GM19023 (cell line): ENCODE data around the gene GMDS.

Source experiments
- ATAC-seq: cut with Tn5 transposase; IDR thresholded peaks from one replicate; pipeline ENCODE4 v1.9.1; 2021; ENCODE audit warnings: mild to moderate bottlenecking, moderate library complexity; ENCODE audit not compliant: unreplicated experiment

Gene GMDS

DNA sequence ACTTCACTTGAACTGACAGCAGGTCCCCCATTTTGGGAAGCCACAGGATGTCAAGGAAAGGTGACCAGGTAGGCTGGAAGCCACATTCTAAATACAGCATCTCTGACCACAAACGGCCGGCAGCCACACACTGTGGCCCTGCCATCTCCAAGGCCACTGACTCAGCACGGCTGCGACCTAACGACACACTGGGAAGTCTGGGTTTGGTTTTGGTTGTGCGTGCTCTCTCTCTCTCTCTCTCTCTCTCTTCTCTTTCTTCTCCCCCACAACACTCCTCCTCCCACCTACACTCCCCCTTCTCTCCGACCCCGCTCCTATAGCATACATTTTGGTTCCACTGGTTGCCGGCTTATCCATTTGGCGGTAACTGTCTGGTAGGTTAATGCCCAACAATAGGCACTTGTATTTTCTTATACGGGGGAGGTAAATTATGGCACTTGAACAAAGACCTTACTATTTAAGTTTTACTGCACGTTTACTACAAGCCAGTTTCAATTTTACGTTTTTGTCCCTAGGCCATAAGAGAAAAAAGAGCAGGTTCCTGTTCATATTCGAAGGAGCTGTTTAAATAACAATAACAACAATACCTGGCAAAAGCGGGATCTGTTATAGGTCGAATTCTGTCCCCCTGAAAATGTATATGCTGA is 103.6 kb downstream of the GMDS start:
- ATAC-seq, result no peak

- no peak for ATAC-seq
These were observed 104.8 kb downstream of the GMDS start for GRCh38 chr6:2140438-2141128.

- no peak for ATAC-seq
These were observed 110.0 kb downstream of the GMDS start for GRCh38 chr6:2135401-2135800.

DNA sequence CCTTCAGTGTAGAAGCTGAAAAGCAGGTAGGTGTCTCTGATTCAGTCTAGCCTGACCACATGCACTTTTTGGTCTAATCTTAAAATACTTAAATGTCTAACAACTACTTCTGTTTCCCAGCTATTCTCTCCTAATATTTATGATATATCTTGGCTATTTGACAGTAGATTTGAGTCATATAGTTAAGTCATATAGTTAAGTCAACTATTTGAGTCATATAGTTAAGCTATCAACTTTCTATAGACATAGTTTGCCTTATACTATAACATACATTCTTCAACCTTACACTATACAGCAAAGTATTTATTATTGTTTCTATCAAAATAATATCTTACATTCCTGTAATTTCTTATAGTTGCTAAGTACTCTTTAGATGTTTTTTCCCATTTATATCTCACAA is 110.9 kb downstream of the GMDS start:
- no peak for ATAC-seq

- no peak for ATAC-seq
These were observed 111.6 kb downstream of the GMDS start for GRCh38 chr6:2133716-2134310.

DNA sequence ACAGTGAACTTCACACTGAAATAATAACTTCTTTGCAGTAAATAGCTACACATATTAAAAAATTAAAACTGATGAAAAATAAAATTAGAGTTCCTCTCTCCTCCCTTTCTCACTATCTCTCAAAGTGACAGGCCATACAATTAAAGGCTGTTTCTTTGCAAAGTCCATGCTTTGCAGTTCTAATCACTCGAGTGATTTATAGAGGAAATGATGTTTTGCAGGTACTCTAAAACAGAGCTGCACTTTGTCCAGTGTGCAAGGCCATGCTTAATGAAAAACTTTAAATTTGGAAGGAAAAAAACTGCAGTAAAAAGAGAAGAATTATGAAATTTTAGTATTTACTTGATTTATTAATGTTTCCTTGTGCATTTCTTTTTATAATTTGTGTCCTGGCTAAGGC is 112.5 kb downstream of the GMDS start:
- no peak for ATAC-seq

GRCh38 chr6:2132416-2132815 is 113.0 kb downstream of the GMDS start:
- no peak for ATAC-seq

- peak; percentile 45 for ATAC-seq
These were observed 116.2 kb downstream of the GMDS start for GRCh38 chr6:2129182-2129621.

- ATAC-seq, result peak; percentile 67
These were observed 117.9 kb downstream of the GMDS start for GRCh38 chr6:2127484-2127911.

DNA sequence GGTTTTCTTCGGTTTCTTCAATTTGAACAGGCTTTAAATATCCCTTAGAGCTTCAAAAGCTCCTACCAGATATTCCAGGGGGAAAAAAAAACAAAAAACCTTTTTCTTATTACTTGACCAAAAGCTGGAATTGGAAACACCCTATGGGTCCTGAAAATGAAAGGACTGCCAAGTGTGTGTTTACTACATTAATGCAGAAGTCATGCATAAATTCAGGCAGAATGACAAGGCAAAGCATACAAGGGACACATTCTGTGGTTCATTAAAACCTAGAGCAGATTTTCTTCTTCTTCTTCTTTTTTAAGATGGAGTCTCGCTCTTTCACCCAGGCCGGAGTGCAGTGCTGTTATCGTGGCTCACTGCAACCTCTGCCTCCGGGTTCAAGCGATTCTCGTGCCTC is 119.1 kb downstream of the GMDS start:
- ATAC-seq, result no peak

GRCh38 chr6:2125158-2125557 is 120.2 kb downstream of the GMDS start:
- no peak for ATAC-seq

- no peak for ATAC-seq
These were observed 121.1 kb downstream of the GMDS start for GRCh38 chr6:2124260-2124709.

- ATAC-seq, result no peak
These were observed 124.5 kb downstream of the GMDS start for GRCh38 chr6:2120912-2121311.

DNA sequence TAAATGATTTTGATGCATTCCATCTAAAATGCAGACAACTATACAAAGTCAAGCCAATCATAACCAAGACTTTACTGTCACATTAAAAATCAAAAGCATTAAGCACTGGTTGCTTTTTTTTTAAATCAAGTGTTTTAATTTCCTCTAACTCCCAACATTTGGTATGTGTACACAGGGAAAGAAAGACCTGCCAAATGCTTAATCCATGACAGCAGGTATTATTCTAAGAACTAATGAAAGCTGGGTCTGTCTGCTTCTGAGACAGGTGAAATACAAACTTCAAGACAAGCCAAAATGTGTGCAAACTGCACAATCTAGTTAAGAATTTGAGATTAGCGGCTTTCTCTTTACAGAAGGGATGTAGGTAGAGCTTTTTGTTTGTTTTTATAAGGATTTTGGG is 126.1 kb downstream of the GMDS start:
- ATAC-seq, result no peak

DNA sequence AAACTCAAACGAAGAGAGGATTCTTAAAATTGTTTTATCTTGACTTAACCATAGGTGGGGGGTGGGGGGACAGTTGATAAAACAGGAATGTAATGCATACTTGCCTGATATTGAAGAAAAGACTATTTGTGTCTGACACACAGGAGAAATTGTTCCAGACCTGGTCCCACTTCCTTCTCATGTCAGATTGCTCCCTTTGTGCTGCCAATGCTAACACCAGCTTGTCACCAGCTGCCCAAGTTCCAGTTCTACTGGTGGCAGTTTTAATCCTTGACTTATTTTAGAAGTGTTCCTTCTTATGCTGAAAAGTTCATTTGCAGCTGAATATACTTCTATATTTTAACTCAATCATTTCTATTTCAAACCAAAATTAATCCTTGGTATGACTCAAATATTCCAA is 127.3 kb downstream of the GMDS start:
- no peak for ATAC-seq

DNA sequence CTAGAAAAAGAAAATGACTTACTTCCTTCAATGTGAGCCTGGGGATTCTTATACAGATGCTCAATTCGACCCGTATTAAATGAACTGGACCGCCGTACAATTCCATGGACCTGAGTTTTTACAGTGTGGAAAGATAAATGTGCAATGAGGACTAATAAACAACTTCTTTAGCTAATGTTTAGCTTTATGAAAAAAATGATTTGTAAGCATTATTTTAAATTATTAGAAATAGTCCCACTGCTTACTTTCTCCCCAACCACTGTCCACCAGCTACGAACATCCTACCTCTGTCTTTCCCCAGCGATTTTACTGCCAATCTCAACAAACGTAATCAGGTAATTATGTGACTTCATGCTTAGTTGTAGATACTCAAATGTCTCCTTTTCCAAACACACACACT is 128.0 kb downstream of the GMDS start:
- ATAC-seq, result no peak

DNA sequence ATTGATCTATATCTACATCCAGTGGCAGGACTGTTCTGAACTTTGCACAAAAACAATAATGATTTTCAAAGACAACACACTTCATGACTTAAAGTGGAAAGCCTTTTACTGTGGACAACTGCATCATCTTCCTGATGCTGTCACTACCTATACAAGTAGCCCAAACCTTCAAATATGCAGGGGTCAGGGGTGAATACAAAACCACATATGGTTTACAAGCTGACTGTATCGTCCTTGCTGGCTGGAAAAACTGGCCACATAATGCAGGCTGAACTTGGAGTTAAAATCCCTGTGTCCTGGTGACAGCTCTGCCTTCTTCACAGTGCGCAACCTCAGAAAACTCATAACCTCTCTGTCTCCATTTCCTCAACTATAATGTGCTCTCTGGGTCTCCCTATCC is 128.9 kb downstream of the GMDS start:
- ATAC-seq, result no peak

DNA sequence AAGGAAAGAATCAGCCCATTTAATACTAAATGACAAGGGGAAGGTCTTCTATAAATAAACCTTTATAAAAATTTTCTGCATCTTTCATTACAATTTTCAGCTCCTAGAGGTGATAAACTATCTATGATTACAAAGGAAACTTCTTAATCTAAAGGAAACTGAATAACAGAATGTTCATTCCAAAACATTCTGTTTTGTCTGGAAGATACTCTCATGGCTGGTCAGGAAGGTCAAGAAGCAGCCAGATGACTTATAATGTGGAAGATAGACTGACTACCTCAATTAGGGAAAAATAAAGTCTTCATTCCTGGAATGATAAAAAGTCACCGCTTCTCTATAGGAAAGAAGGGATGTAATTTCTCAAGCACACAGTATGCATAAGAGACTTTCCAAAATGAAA is 131.3 kb downstream of the GMDS start:
- ATAC-seq, result no peak

DNA sequence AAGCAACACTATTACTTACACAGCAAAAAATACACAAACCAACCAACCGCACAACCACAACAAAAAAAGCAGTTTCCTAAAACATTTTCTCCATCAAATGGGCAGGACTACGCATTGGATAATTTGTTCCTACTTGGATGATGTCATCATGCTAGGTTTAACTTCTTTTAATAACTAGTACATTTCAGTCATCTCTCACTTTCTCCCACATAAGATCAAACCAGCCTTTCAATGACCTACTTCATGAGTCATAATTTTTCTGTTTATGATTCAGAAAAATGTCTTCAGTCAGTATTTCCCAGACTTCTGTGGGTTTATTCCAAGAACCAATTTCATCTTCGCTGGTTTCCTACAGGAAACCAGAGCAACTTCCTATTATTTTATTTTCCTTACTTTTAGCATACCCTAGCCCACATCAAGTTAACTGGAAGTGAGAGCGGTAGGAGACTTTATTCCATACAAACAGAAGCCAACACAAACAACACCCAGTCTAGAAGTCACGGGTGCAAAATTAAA is 134.2 kb downstream of the GMDS start:
- no peak for ATAC-seq

GRCh38 chr6:2110504-2110903 is 134.9 kb downstream of the GMDS start:
- ATAC-seq, result no peak

GRCh38 chr6:2109796-2110195 is 135.6 kb downstream of the GMDS start:
- no peak for ATAC-seq

GRCh38 chr6:2108700-2109306 is 136.6 kb downstream of the GMDS start:
- no peak for ATAC-seq
